Fibroblast of skin of right biceps (primary cell): Measurements from ENCODE around the gene FKBP5.
A peak's percentile ranks its signal among the peaks of the same experiment; 100 is the strongest.
"Not testable (repeated sequence)": the region's sequence is repeated elsewhere in the genome, so short reads cannot be mapped to it uniquely, and the experiment has no call there.

ENCODE experiments used
- DNase-seq: peaks from one replicate; pipeline ENCODE4 v3.0.0-alpha.2; 2013

FKBP5 gene

DNA sequence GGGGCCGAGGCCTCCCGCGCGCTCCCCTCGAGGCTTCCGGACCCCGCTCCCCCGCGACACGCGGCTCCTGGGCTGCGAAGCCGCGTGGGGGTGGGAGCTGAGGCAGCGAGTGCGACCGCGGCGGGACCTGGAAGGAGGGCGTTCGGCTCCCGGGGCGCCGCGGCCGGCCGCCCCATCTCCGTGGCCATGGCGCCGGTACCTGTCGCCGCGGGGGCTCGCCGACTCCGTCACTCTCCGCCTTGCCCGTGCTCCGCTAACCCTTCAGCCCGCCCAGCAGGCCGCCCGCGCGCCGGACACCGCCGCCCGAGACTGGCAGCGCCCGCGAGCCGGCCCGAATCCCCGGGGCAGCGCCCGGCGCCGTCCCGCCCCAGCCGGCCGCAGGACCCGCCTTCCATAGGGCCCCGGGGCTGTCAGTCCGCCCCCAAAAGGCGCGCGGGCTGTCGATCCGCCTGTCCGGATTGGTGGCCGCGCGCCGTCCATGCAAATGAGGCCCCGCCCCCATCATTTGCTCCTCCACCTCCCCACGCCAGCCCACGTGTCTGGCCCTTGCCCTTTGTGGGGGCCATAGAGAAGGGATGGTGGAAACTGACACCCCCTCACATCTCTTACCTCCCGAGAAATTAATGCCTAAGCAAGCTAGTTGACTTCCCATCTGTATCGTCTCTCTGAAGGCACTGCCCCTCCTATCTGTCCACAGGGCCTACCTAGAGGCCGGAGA is at the start of gene FKBP5:
Gene FKBP5 (minus strand): TSS at position 311 of the 718 bp plus-strand sequence. CDS start 46,091 bp downstream, outside the sequence.
- peak; percentile 89 for DNase-seq

DNA sequence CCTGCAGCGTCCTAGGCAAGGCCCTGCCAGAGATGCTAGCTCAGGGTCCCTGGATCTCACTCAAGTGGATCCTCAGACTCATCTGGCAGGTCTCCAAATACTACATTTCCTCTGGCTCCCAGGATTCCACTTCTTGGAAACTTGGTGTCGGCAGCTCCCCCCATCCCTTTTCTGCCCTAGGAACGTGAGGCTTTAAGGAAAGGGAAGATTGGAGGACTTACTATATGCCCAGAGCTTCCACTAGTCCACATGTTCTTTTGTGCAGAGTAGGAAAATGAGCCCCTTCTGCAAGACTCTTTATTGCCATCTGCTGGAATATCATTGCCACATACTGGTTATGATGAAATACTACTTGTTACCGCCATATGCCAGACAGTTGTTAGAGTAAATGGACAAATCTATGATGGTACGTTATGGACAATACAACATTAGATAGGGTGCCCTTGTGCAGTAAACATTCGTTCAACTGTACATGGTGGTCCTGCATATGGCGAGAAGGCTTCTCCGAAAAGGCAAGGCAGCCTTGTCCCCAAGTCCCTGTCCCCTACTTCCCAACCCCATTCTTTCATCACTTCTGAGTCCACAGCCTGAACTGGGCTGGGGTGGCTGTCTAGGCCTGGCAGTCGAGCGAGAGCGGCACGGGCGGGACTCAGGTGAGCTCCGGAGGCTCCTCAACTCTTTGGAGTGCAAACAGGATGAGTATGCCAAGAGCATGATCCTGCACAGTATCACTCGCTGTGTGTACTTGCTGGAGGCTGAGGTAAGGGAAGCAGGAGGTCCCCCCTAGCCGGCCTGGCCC is 48.9 kb upstream of the FKBP5 start:
- DNase-seq = peak; percentile 77

DNA sequence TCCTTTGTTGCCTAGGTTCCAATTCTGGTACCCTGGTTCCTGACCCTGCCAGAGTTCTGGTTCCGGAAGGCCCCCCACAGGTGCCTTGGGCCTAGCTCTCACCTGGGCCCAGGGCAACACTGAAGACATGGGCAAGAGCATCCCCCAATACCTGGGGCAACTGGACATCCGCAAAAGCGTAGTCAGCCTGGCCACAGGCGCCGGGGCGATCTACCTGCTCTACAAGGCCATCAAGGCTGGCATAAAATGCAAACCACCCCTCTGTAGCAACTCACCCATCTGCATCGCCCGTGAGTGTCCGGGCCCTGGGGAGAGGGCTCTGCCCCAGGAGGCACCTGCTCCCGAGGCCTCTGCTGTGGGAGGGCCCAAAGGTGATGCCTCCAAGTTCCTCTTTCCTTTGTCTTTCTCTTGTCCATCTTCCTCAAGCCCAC is 48.3 kb upstream of the FKBP5 start, which contains the start of gene ARMC12:
Gene ARMC12 (plus strand): TSS at position 51 of the 431 bp plus-strand sequence. CDS start 77 bp downstream, at position 128.
- no peak for DNase-seq

DNA sequence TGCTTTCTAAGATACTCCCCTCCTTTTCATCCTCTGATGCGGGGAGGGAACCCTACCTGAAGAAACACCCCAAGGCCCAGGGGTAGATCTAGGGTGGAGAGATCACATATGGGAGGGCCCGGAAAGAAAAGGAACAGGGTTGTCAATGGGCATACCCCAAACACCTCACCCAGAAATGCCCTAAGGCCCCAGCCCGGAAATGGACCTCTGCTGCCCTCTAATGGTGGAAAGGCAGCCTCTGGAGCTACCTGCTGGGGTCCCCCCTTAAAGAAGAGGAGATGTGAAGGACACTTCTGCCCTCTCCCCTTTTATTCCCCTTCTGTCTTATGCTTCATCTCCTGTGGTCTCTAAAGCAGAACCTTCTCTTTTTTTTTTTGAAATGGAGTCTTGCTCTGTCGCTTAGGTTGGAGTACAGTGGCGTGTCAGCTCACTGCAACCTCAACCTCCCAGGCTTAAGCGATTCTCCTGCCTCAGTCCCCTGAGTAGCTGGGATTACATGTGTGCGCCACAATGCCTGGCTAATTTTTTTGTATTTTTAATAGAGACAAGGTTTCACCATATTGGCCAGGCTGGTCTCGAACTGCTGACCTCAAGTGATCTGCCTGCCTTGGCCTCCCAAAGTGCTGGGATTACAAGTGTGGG is 47.7 kb upstream of the FKBP5 start:
- DNase-seq = peak; percentile 51

DNA sequence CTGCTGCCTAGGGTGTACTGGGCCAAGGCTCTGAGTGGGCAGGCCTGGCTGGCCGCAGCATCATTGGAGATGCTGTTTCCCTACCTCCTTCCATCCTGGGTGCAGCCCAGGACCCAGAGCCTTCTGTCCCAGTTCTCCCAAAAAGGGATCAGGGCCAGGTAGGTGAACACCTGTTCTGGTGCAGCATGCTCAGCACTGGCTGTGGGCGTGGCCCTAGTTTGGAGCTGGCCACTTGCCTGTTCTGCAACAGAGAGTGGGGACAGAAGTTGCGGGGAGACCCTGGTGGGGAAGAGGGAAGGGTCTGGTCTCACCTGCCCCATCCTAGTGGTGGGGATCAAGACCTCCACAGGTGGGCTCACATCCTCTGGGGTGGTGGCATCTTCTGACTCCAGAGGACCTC is 46.7 kb upstream of the FKBP5 start:
- DNase-seq = no peak

DNA sequence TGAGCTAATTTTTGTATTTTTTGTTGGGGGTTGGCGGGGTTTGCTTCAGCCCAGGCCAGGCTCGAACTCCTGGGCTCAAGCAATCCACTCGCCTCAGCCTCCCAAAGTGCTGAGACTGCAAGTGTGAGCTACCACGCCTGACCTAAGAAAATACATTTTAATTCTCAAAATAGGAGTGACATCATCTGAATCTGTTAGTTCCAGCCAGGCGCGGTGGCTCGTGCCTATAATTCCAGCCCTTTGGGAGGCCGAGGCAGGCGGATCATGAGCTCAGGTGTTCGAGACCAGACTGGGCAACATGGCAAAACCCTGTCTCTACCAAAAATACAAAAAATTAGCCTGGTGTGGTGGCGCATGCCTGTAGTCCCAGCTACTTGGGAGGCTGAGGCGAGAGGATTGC is 45.6 kb upstream of the FKBP5 start:
- not testable (repeated sequence) for DNase-seq

DNA sequence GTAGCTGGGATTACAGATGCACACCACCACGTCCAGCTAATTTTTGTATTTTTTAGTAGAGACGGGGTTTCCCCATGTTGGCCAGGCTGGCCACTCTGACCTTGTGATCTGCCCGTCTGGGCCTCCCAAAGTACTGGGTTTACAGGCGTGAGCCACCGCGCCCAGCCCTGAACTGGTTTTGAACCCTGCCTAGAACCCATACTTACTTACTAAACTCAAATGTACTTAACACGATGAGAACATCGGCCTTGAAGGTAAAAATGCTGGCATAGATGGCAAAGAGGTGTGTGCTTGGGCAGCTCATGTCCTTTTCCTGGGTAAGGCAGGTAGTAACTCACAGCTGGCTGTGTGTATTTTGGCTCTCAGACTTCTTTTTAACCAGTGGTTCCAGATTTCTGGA is 44.9 kb upstream of the FKBP5 start:
- no peak for DNase-seq

DNA sequence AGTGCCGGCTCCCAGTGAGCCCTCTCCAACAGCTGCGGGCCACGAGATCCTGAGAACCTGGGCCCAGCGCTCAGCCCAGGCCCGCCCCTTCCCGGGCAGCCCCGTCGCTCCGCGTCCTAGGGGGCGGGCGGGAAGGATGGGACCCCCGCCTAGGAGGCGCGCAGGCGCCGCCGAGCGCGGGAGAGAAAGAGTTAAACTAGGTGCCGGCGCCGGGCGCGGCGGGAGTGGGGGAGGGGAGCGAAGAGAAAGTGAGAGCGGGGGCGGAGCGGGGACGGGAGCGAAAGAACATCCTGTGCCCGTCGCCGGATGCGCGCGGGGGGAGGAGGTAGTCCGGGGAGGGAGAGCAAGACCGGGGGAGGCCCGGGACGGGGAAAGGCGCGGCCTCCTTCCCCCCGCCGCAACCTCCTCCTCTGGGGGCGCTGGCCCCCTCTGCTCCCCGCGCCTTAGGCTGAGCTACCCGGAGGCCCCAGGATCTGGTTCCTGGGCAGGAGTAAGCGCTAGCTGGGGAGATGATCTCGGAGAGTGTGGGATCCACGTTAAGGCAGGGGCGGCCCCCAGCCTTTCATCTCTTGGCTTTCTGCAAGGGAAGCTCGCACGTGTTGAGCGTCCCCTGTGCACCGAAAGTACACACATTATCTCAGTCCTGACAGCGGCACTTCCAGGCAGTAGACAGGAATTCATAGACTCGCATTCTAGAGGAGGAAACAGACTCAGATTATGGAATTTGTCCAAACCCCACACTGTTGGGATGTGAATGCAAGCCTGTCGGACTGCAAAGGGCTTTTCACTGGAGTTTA is 43.2 kb upstream of the FKBP5 start:
- peak; percentile 94 for DNase-seq

DNA sequence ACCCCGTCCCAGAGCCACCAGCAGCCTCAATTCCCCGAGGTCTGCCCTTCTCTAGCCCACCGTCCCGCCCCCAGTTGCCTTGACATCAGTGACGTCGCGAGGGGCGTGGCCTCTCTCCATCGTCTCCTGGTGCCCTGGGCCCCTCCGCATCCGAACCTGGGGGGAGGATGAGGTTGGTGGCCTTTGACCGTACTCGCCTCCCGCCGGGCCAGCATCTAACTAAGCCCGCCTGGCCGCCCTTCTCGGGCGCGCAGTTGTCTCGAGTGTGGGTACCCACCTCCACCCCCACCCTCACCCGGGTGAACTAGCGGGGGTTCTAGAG is 42.7 kb upstream of the FKBP5 start:
- DNase-seq = peak; percentile 87

DNA sequence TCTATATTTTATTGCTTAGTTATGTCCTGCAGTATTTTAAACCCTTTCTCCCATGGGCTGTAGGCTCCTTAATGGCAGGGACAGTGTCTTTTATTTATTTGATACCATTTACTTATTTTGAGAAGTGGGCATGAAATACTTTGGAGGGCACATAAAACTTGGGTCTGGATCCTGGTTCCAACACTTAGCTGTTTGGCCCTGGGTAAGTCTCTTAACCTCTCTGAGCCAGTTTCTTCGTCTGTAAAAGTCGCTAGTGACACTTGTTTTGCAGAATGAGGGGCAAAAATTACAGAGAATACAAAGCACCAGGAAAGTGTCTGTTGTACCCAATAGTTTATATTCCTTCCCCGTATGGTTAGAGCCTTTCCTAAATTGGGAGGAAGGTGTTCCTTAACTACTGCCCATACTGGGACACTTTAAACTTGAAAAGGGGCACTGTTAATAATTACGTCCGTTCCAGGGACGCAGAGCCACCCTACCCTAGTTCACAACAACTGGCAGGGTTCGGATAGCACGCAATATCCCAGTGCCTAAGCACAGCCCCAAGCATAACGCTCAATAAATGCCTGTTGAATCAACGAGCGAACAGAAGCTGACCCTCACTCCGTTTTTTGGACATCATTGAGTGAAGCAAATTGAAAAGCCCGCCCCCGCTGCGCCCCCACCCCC is 42.2 kb upstream of the FKBP5 start:
- DNase-seq = no peak

DNA sequence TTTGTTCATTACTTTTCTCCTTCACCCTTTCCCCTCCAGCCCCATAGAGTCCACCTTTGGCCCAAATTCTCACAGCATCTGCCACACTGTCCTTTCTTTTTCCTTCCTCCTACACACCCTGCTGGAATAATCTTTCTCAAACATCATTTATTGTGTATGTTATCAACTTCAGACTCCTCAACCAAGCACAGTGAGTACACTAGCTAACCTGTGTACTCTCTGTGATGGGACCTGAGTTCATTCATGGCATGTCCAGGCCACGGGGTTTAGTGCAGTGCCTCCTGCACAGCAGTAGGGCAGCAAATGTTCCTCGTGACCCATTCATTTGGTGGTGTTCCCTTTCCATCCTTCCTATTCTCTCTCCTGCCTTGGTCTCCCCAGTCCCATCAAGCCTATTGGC is 41.0 kb upstream of the FKBP5 start:
- DNase-seq = no peak

DNA sequence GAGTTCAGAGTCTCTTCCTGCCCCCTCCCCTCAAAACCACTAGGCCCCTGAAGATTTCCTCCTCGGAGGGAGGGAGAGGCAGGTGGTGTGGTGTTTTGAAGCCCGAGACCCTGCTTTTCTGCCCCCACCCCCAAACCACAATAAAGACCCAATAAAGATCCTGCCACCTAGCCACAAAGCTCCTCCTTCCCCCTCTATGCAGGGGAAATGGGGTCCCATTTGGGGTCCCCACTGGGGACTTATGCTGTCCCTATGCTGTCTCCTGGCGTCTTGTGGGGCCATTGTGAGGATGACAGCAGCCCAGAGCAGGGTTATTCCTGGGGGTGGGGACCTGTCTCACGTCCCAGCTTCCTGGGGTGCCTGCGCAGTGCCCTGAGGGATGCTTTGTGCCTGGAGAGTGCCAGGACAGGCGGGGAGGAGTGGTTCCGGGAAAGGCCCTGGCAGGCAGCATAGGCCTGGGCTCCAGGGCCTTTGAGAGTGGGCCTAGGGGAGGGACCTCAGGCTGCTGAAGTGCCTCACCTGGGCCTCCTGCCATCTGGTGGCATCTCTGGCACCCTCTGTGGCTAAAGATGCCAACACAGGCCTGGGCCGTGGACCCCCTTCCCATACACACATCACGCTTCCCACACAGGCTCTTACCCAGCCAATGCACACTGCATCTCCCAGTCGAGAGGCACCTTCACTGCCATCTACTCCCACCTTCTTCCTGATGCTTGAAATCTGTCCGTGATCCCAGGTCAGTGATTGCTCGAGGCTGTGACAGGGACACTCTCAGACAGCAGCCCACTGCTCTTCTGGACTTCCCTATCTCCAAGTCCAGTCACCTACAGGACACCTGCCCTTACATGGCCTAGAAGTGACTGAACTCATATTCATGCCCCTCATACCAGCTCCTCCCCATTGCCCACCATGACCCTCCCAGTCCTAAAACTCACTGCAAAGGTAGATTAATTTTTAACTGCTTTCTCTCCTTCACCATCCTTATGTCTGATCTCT is 40.3 kb upstream of the FKBP5 start:
- no peak for DNase-seq

DNA sequence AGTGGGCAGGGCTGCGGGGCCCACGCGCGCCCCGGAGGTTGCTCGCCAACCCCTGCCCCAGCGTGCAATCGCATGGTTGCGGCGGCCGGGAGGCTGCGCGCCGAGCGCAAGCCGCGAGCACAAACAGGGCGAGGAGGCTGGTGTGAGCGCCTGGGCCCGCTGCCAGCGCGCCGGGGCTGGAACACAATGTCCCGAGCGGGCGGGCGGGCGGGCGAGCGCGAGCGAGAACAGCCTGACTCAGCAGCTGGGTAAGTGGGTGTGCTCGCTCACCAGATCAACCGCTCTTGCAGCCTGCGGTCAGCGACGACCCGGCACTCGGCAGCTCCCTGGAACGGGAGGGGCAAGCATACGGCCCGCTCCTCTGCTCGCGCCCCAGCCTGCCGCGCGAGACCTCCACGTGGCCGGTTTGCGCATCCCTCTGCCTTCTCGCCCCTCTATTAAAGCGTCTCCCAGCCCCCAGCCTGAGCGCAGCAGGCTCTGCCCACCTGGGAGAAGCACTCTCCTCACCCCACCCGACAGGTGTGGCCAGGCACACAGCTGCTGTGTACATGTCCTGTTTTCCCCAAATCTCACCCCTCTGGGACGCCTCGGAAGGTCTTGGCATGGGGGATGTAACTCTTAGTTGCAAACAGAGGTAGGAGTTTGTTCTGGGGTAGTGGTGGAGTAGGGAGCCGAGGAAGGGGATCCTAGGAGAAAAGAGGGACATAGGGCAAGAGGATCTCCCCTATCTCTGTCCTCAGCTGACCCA is 39.4 kb upstream of the FKBP5 start:
- peak; percentile 94 for DNase-seq

DNA sequence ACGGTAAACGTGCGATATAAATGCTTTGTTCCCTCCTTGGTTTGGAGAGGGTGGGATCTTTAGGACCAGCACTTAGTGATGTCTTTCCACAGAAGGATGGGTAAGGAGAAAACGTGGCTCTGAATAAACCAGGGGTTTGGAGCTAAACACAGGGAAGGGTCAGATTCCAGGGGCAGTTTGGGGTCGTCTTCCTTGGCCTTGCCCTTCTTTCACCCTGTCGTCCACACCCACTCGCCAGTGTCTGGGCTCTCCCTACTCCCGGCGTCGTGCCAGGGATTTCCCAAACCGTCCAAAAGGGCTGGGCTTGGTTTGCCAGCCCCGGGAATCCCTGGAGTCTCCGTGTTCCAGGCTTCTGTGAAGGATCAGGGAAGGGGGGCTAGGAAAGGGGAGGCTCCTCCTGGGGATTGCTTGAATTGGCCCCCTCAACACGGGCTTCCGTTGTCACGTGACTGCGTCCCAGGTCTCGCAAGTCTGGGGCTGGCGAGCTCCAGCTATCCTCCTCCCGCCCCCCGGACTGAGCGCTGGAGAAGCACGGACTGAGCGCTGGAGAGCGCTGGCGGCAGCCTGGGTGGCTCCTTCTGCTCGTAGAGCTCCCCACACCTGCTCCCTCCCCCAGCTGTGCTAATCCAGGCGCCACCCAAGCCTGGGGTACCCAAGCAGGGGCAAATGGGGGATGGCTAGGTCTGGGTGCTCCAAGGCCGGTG is 38.7 kb upstream of the FKBP5 start:
- DNase-seq = peak; percentile 74

DNA sequence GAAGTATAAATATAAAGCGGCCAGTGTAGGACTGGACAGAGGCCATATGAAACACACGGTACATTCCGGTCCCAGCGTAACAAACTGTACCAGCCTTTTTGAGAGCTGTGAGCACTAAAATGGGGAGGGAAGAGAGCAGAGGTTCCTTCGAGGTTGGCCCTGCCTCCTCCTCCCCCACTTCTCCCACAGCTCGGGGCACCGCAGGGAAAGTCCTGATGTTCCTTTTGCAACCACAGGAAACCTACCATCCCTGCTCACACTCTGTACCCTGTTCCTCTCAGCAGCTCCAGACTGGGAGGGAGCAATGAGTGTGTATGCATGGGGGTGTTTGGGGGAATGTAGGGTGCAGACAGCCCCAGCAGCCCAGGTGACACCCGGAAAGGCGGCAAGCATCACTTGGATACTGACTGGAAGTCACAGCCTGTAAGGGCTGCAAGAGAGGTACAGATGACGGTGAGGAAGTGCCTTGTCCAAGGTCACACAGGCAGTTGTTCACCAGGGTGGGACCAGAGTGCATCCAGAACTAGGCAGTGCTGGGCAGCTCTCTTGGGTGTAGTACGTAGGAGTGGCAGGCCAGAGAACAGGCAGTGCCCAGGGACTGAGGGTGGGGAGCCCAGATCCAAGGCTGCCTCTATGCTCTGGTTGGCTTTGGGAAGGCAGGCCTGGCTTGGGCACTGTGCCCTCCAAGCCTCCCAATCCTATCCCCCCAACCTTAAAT is 37.2 kb upstream of the FKBP5 start:
- no peak for DNase-seq

DNA sequence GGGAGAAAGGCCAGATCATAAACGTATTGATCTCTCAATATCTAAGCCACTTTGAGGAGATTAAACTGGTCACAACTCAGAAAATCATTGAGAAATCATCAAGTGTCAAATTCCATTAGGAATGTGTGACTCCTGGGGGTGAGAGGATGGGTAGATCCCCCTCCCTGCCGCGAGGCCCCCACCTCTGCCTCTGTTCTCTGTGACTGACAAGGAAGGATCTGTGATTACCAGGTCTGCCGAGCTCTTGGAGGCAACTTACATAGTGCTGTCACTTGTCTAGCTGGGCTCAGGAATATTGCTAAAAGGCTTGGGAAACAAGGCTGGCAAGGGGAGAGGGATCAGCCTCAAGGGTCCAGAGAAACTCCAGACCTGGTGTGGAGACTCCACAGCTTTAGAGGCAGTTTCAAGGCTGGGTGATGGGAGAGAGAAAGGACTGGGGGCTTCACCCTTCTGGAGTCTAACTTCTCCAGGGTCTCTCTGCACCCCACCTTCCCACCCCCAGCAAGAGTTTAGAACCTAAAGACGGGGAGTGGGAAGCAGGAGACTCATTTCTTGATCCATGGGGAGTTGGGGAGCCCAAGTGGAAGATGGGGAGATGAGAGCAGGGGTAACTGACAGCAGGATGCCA is 36.5 kb upstream of the FKBP5 start:
- no peak for DNase-seq

DNA sequence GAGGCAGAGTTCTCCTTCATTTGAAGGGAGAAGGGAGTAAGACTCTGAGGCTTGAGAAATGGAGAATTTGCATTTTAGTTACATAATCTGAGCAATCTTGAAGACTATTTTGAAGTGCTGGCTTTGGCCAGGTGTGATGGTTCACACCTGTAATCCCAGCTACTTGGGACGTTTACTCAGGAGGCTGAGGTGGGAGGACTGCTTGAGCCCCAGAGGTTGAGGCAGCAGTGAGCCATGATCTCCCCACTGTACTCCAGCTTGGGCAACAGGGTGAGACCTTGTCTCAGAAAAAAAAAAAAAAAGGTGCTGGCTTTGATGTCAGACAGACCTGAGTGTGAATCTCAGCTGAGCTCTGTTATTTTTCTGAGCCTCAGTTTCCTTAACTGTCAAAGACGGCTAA is 35.8 kb upstream of the FKBP5 start:
- no peak for DNase-seq

DNA sequence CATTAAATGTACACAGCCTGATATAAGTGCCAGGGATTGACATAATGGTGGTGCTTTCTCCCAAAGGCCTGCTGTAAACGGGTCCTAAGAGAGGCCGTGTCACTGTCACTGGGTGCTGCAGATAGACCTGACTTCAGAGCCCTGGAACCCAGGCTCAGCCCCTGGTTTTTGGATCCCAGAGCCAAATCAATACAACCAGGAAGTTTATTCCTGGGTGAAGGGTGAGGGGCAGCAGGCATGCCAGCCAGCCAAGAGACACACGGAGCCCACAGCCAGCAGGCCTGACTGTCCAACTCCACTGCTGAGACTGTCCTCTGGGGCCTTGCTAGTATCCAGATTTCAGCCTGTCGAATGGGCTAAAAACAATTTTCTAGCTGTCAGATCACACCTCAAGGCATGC is 35.3 kb upstream of the FKBP5 start:
- no peak for DNase-seq

DNA sequence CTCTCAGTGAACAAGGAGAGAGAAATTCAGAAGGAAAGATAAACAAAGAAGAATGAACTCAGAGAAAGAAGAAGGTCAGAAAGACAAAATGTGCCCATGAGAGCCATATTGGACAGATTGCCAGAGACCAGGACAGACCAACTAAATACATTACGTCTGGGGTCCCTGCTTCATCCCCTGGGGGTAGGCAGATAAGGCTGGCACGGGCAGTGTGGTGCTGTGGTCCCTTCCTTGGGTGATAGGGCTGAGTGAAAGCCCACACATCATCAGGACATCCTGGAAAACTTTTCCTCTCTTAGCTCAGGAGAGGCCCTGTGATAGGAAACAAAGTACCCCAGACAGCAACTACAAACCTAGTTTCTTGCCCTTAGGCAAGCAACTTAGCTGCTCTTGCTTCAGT is 34.9 kb upstream of the FKBP5 start:
- DNase-seq = no peak
